Bronchus fibroblast of lung (primary cell): ENCODE data around the gene CHD9. TPM values are rescaled to one million over a fixed set of nuclear protein-coding genes. Genes with fewer than 3 reads are reported as not detected.

Experiments used
- total RNA-seq: library from RNA; depleted of rRNA; stranded (reverse); fragments of >200 nt; gene quantifications from 2 replicates; pipeline ENCODE4 v1.2.3, GENCODE V29; 2015

Gene CHD9
- 11.9 and 15.6 TPM in 2 replicates for total RNA-seq

GRCh38 chr16:53054670-53055485 lies at the start of gene CHD9:
CHD9 (plus strand) TSS chr16:53054991; CDS start chr16:53156090, 101,099 bp downstream.

GRCh38 chr16:53052519-53053501 lies 2.0 kb upstream of the CHD9 start, which contains the start of gene CHD9NB:
CHD9NB (minus strand) TSS chr16:53052897; CDS start chr16:53044158, 8,739 bp downstream.

Other genes with a start within 250 kb of the CHD9 start
- gene CHD9NB, start 2.1 kb upstream of the CHD9 start, total RNA-seq: under 0.01 and 0.17 TPM in 2 replicates